Right forelimb (tissue), 1 donor: ENCODE data around the gene ENTR1.

Source experiments
- DNase-seq: peaks from one replicate; pipeline ENCODE4 v3.0.0-alpha.2; 2018

ENTR1 gene

DNA sequence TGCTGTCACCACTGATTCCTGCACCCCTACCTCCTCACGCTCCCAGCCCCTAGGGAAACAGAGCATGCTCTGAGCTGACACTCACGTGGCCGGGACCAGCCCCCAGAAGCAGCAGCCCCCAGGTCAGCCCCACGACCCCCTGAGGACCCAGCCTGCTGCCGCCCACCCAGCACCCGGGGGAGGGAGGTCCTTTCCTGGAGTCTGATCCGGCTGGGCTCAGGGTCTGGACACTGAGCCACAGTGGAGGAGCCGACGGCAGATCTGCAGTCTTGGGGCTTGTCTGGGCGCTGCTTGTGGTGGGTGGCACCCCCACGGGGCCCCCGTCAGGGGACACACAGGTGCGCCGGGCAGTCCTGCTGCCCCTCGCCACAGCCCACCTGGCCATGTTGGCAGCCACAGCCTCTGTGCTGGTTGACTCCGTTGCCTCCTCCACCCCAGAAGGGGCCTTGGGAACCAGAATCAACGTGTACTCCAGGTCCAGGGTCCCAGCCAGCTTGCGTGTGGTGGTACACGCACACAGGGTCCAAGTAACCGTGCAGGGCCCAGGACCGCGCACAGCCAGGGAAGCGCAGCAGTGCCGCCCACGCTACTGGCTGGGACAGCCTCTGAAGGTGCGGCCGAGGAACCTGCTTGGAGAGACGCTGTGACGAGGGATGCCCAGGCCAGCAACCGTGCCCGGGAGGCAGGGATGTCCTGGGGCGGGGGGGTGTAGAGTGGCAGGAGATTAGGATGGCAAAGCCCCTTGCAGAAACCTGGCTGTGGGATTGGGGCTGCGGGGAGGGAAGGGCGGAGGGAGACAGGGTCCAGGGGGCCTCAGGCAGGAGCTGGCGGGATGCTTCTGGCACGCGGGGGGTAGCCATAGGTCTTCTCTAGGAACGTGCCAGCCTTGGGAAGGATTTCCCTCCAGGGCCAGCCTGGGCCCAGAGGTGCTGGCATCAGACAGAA, 50.4 kb downstream of the ENTR1 start:
- DNase-seq = no peak

DNA sequence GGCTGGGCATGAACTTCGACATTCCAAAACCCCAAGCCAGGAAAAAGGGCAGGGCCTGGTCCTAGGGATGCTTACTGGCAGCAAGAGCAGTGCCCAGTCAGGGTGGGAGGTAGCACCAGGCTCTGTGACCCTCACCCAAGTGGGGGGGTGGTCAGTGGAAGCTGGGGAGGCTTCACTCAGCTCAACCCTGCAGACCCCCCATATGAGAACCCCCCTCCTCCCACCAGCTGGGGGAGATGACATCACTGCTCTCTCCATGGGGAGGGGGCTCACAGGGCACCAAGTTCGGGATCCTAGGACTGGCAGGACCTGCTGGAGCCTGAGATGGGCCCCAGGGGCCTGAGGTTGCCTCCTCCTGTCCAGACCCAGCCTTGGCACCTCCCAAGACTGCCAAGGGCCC, 51.5 kb downstream of the ENTR1 start:
- DNase-seq = no peak

DNA sequence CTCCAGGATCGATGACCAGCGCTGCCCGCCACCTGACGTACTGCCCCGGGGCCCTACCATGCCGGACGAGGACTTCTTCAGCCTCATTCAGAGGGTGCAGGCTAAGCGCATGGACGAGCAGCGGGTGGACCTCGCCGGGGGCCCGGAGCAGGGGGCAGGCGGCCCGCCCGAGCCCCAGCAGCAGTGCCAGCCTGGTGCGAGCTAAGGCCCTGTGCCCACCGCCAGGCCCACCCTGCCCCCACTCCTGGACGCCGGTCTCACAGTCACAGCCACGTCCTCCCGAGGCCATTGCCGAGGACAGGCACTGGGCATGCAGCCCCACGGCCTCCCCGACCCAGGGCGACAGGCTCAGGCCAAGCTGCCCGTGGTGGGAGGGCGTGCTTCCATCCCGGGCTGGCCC, 52.4 kb downstream of the ENTR1 start:
- no peak for DNase-seq

DNA sequence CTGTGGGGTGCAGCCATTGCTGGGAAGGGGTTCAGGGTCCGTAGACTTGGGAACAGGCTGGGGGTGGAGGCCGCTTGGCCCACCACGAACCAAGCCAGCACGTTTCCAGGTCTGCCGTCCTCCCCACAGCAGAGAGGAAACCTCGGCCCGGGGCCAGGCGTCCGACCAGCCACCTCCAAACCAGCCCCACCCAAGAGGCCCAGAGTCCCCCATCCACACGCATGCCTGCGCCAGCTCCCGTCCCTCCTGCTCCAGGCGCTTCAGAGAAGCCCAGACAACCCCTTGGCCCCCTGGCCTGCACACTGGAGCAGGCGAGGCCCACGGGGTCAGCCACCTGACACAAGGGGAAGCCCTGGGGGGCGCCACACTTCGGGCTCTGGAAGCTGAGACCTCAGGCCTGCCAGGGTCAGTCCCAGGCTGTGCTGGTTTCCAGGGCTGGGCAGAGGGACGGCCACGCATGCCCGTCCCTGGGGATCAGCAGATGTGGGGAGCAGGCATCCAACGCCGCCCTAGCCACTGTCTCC, 53.1 kb downstream of the ENTR1 start:
- peak; percentile 72 for DNase-seq

DNA sequence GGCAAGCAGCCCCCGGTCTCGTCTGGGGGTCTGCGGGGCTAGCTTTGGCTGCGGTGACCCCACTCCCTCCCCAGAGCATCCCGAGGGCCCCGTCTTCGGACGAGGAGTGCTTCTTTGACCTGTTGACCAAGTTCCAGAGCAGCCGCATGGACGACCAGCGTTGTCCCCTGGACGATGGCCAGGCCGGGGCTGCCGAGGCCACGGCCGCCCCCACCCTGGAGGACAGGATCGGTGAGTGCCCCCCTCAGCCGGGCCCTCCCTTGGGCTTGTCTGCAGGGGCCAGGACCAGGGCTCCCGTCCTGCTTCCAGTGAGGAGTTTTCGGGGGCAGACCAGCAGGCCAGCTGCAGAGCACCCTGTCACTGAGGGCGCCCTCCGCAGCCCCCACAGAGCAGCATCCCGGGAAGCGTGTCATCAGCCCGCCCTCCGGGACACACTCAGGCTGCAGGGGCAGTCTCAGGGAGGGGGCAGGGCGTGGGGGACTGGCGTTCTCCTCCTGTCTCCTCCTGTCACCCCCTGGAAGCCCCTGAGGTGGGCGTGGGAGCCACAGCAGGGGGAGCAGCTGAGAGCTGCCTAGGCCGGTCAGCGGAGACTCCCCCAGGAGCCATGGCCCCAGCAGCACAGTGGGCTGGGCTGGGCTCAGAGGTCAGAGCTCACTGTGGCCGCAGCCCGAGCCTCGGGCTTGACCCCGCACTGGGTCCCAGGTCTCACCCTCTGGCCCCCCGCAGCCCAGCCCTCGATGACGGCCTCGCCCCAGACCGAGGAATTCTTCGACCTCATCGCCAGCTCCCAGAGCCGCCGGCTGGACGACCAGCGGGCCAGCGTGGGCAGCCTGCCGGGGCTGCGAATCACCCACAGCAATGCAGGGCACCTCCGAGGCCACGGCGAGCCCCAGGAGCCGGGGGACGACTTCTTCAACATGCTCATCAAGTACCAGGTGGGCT, 54.5 kb downstream of the ENTR1 start:
- DNase-seq = no peak

DNA sequence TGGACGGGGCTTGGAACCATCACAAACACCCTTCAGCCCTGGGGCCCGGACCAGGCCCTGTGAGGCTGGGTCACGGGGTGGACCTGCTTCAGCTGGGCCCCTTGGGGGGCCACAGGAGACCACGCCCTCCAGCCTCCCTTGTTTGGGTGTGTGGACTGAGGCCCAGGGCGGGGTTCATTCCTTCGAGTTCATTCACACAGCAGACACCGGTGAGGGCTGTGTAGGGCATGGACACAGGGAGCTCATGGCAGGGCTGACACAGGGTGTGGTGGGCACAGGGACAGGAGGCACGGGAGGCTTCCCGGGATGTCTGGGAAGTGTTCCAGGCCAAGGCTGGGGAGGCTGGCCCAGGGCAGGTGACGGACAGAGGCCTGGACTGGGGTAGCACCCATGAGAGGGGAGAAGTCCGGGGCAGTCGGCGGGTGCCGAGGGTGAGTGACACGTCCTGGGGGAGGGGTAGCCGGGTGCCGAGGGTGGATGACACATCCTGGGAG, 55.8 kb downstream of the ENTR1 start:
- DNase-seq = no peak

DNA sequence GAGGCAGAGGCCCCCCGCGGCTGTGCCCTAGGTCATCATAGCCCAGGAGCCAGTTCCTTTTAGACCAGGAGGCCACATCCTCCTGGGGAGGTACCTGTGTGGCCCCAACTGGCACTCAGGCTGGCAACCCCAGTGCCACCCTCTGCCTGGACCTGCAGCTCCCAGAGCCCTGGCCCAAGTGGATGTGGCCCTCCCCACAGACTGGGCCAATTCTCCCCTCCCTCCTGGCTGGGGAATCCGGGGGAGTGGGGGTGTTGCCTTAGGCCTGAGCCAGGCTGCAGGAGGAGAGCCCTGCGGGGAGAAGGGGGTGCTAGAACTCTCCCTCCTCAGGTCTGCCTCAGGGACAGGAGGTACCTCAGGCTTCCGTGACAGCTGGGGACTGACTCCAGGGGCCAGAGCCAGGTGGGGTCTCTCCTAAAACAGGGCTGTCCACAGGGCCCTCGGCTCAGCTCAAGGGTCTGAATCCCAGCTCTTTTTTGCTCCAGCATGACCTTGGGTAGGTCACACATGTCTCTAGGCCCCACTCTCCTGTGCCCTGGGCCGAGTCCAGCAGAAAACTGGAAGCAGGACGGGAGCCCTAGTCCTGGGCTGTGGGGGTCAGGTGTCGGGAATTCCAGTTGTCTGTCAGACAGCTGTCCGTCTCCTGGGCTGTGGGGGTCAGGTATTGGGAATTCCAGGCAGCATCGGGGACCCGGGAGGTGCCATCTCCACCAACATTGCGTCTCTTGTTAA, 56.5 kb downstream of the ENTR1 start:
- no peak for DNase-seq

DNA sequence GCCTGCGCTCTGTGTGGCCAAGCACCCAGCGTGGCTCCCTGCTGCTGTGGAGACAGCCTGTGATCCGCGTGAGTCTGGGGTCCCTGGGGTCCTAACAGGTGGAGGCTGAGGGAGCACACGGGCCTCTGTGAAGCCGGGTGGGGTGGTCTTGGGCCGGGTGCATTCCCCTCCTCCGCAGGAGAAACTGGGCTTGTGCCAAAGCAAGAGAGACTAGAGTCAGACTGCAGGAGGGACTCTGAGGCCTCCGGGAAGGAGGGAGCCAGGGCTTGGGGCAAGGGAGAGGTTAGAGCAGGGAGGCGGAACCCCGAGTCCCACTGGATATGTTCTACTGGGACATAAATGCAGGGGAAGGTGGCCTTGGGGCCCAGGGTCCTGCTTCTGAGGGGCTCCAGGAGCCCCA, 57.3 kb downstream of the ENTR1 start:
- DNase-seq = no peak

DNA sequence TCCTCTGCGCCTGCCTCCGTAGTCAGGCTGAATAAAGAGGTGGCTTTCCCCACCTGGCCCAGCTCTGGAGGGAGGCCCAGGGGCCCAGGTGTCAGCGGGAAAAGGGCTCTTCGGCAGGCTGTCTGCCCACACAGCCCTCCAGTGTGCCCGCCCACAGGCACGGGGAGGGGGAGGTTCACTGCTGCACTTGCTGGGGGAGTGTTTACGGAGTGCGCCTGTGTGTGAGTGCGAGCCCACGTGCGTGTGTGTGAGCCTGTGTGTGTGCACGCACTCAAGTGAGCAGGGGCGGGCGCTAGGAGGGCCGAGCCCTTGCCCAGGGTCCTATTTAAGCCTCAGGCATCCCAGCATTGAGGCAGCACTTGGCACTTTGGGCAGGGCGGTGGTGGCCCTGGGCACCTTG, 57.7 kb downstream of the ENTR1 start:
- no peak for DNase-seq
